KMS-11 (cell line): ENCODE data around the gene SLX9.

Experiments
- H2AFZ ChIP-seq: fragments of 200-600 bp; sonication (generic); 2 replicates; pipeline ENCODE4 v1.6.1; 2016; ENCODE audit warnings: antibody characterized with exemption, mixed run types, low read depth
- H3K27ac ChIP-seq: fragments of 200-600 bp; sonication (generic); 2 replicates; pipeline ENCODE4 v1.6.1; 2016; ENCODE audit warnings: mild to moderate bottlenecking, mixed run types
- H3K27me3 ChIP-seq: fragments of 200-600 bp; sonication (generic); 2 replicates; pipeline ENCODE4 v1.6.1; 2017; ENCODE audit warnings: mild to moderate bottlenecking, low read depth, mixed run types, moderate library complexity; ENCODE audit not compliant: insufficient read depth
- H3K36me3 ChIP-seq: fragments of 200-600 bp; sonication (generic); 2 replicates; pipeline ENCODE4 v1.6.1; 2017; ENCODE audit warnings: mild to moderate bottlenecking, mixed run types; ENCODE audit not compliant: insufficient read depth
- H3K4me1 ChIP-seq: fragments of 200-600 bp; sonication (generic); 2 replicates; pipeline ENCODE4 v1.6.1; 2016; ENCODE audit warnings: mild to moderate bottlenecking, low read depth, mixed run types; ENCODE audit not compliant: poor library complexity, severe bottlenecking
- H3K4me2 ChIP-seq: fragments of 200-600 bp; sonication (generic); 2 replicates; pipeline ENCODE4 v1.7.0; 2016; ENCODE audit warnings: mild to moderate bottlenecking, mixed run types
- H3K4me3 ChIP-seq: fragments of 200-600 bp; sonication (generic); IDR thresholded peaks from 2 replicates; pipeline ENCODE4 v1.6.1; 2017; ENCODE audit warnings: low read depth, low read length, mixed read lengths; ENCODE audit not compliant: insufficient read depth
- H3K79me2 ChIP-seq: fragments of 200-600 bp; sonication (generic); 2 replicates; pipeline ENCODE4 v1.6.1; 2016; ENCODE audit warnings: low read depth, mixed run types; ENCODE audit not compliant: insufficient read depth
- H3K9ac ChIP-seq: fragments of 200-600 bp; sonication (generic); 2 replicates; pipeline ENCODE4 v1.6.1; 2016; ENCODE audit warnings: mild to moderate bottlenecking, mixed run types
- H4K20me1 ChIP-seq: fragments of 200-600 bp; sonication (generic); 2 replicates; pipeline ENCODE4 v1.6.1; 2016; ENCODE audit warnings: mild to moderate bottlenecking, mixed run types; ENCODE audit not compliant: insufficient read depth
- CTCF ChIP-seq: fragments of 200-600 bp; sonication (generic); conservative IDR thresholded peaks from 2 replicates; pipeline ENCODE4 v1.6.1; 2017; ENCODE audit warnings: low read depth, mild to moderate bottlenecking, antibody characterized with exemption, low read length, moderate library complexity, mixed read lengths

The SLX9 gene

GRCh38 chr21:44980562-44981489, 41.0 kb downstream of the SLX9 start:
- Histone ChIP-seq H3K4me3 (no peak overlapping the region), H3K4me2 (no peak overlapping the region), H2AFZ (no peak overlapping the region), H4K20me1 (no peaks in the 10 kb centered on the region), H3K36me3 (no peaks in the 10 kb centered on the region), H3K4me1 (no peaks in the 10 kb centered on the region), H3K9ac (no peak overlapping the region), H3K27me3 (no peaks in the 10 kb centered on the region), H3K79me2 (no peaks in the 10 kb centered on the region), H3K27ac (no peak overlapping the region)
- no peak for TF ChIP-seq CTCF

GRCh38 chr21:44982558-44983250, 42.9 kb downstream of the SLX9 start:
- H3K4me1 ChIP-seq, result no peaks in the 10 kb centered on the region
- no peak overlapping the region for H2AFZ ChIP-seq
- no peak overlapping the region for H3K4me3 ChIP-seq
- no peaks in the 10 kb centered on the region for H3K27me3 ChIP-seq
- H3K79me2 ChIP-seq, result no peaks in the 10 kb centered on the region
- TF ChIP-seq CTCF, result no peak
- no peaks in the 10 kb centered on the region for H4K20me1 ChIP-seq
- H3K36me3 ChIP-seq, result no peaks in the 10 kb centered on the region
- no peak overlapping the region for H3K9ac ChIP-seq
- H3K4me2 ChIP-seq, result no peak overlapping the region
- H3K27ac ChIP-seq, result no peak overlapping the region

GRCh38 chr21:44983421-44984206, 43.8 kb downstream of the SLX9 start:
- Histone ChIP-seq H3K27me3 (no peaks in the 10 kb centered on the region), H4K20me1 (no peaks in the 10 kb centered on the region), H3K9ac (no peak overlapping the region), H3K27ac (no peak overlapping the region), H3K36me3 (no peaks in the 10 kb centered on the region), H3K4me3 (no peak overlapping the region), H3K4me2 (no peak overlapping the region), H3K79me2 (no peaks in the 10 kb centered on the region), H2AFZ (no peak overlapping the region), H3K4me1 (no peaks in the 10 kb centered on the region)
- TF ChIP-seq CTCF, result no peak

- H3K27me3 ChIP-seq, result no peaks in the 10 kb centered on the region; the same call in 1 of the 2 replicates
- no peak overlapping the region for H2AFZ ChIP-seq
- no peaks in the 10 kb centered on the region for H3K36me3 ChIP-seq
- TF ChIP-seq CTCF, result no peak
- no peak overlapping the region for H3K4me2 ChIP-seq
- H4K20me1 ChIP-seq, result no peaks in the 10 kb centered on the region
- H3K4me3 ChIP-seq, result no peak overlapping the region
- no peaks in the 10 kb centered on the region for H3K4me1 ChIP-seq
- no peak overlapping the region for H3K9ac ChIP-seq
- no peaks in the 10 kb centered on the region for H3K79me2 ChIP-seq
- H3K27ac ChIP-seq, result no peak overlapping the region
Observed at GRCh38 chr21:44984428-44984791, 44.6 kb downstream of the SLX9 start.
